Fibroblast of villous mesenchyme (primary cell): ENCODE data around the gene FABP2. TPM values are rescaled to one million over a fixed set of nuclear protein-coding genes. Genes with fewer than 3 reads are reported as not detected.
"Not testable (repeated sequence)": the region's sequence is repeated elsewhere in the genome, so short reads cannot be mapped to it uniquely, and the experiment has no call there.

Source experiments
- DNase-seq: peaks from one replicate; pipeline ENCODE4 v3.0.0-alpha.2; 2010; ENCODE audit warnings: low read depth
- H3K4me3 ChIP-seq: 2 replicates; pipeline ENCODE4 v1.5.1; 2011; ENCODE audit warnings: low read depth, mild to moderate bottlenecking, low read length
- CTCF ChIP-seq: IDR thresholded peaks from 2 replicates; pipeline ENCODE4 v1.5.1; 2012; ENCODE audit warnings: low read depth, mild to moderate bottlenecking, low read length; ENCODE audit not compliant: insufficient read depth
- total RNA-seq: library from RNA; depleted of rRNA; stranded (reverse); fragments of >200 nt; gene quantifications from 2 replicates; pipeline ENCODE4 v1.2.3, GENCODE V29; 2012

FABP2 gene
- total RNA-seq, 1 donor = not detected

GRCh38 chr4:119337010-119337409 lies 15.1 kb upstream of the FABP2 start:
- no peak for DNase-seq
- no peak for TF ChIP-seq CTCF
- H3K4me3 ChIP-seq = no peak overlapping the region

GRCh38 chr4:119336332-119336979 lies 14.5 kb upstream of the FABP2 start:
- not testable (repeated sequence) for DNase-seq, H3K4me3 ChIP-seq

GRCh38 chr4:119329835-119330620 lies 8.1 kb upstream of the FABP2 start:
- no peak overlapping the region for H3K4me3 ChIP-seq
- TF ChIP-seq CTCF = no peak
- DNase-seq = no peak

GRCh38 chr4:119328695-119329094 lies 6.8 kb upstream of the FABP2 start:
- H3K4me3 ChIP-seq = no peak overlapping the region
- no peak for TF ChIP-seq CTCF
- DNase-seq = no peak

GRCh38 chr4:119317990-119318389 lies 3.9 kb downstream of the FABP2 start:
- no peak for DNase-seq
- H3K4me3 ChIP-seq = no peak overlapping the region
- TF ChIP-seq CTCF = no peak

GRCh38 chr4:119315036-119315435 lies 6.9 kb downstream of the FABP2 start:
- TF ChIP-seq CTCF = no peak
- H3K4me3 ChIP-seq = no peak overlapping the region
- no peak for DNase-seq

- H3K4me3 ChIP-seq = no peak overlapping the region
- peak; percentile 60 for TF ChIP-seq CTCF
- peak; percentile 57 for DNase-seq
These were observed 7.6 kb downstream of the FABP2 start for GRCh38 chr4:119314356-119314755.
